HG02840 (cell line): ENCODE measurements around the gene SMIM13.

Experiments used
- ATAC-seq: cut with Tn5 transposase; IDR thresholded peaks from one replicate; pipeline ENCODE4 v1.9.1; 2021; ENCODE audit warnings: mild to moderate bottlenecking, moderate library complexity, moderate number of reproducible peaks; ENCODE audit not compliant: unreplicated experiment, low FRiP score

The SMIM13 gene

GRCh38 chr6:11181478-11182136 lies 88.0 kb downstream of the SMIM13 start:
- ATAC-seq, result no peak

DNA sequence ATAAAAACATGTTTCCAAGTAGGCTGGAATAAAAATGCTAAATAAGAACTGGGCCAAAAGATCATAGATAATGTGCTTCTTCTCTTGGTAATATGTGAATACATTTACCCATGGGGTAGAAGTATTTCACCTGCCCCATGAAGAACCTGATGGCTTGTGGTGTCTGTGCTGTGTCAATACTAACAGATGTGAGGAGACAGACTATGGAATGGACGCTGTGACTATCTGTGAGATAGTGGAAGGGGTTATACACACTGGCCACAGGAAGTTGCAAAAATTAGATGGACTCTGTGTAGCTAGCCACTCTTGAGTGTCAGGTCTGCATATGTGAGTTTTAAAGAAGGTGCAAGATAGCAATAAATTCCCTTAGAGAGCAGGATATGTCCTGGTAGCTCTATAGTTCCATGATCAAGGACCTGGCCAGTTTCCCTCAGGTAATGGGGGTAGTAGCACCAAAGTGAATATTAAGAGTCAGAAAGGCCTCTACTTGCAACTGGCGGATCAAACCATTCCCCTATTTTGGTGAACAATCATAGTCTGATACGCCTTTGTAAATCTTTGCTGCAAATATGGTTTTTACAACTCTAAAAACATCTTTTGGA lies 90.2 kb downstream of the SMIM13 start:
- no peak for ATAC-seq

DNA sequence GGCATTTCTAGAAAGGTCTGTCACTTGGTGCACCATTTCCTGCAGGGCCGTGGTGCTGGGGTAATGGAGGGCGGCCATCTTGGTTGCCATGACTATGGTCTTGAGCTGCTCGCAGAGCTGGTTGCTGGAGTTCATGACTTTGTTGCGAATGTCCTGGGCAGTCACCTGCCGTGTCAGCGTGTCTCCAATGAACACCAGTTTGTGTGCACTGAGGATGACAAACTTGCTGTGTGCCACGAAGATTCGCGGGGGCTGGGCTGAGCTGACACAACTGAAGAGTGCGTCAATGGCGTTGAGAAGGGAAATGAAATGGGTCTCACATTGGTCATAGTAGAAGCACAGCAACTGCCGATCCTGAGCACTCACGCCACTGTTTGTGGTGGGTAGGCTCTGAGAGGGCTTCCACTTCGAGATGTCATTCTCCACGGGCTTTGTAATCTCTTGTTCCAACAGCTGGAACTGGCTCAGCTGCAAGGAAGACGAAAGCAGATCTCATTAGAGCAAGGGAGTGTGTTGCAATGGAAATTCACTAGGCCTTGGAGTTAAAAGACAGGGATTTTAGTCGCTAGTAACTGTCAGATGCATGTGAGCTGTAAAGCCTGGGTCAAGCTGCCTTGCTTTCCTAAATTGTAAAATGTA lies 91.7 kb downstream of the SMIM13 start:
- no peak for ATAC-seq

GRCh38 chr6:11187301-11187700 lies 93.7 kb downstream of the SMIM13 start:
- ATAC-seq, result no peak
